Type B pancreatic cell (in vitro differentiated cells): Measurements from ENCODE around the gene TRIM45. TPM values are rescaled to one million over a fixed set of nuclear protein-coding genes. Genes with fewer than 3 reads are reported as not detected.

ENCODE experiments used
- DNase-seq: peaks from one replicate; pipeline ENCODE4 v3.0.0; 2021; ENCODE audit warnings: mixed read lengths; ENCODE audit not compliant: unreplicated experiment; ENCODE audit errors: extremely low spot score
- H3K27ac Mint-ChIP-seq: 2 replicates; pipeline ENCODE4 v1.8.0; 2021; ENCODE audit warnings: mild to moderate bottlenecking, mixed read lengths
- H3K27me3 Mint-ChIP-seq: 2 replicates; pipeline ENCODE4 v1.8.0; 2021; ENCODE audit warnings: mixed read lengths
- H3K36me3 Mint-ChIP-seq: 2 replicates; pipeline ENCODE4 v1.8.0; 2021; ENCODE audit warnings: mixed read lengths
- H3K4me1 Mint-ChIP-seq: one replicate; pipeline ENCODE4 v1.8.0; 2021; ENCODE audit warnings: mixed read lengths; ENCODE audit not compliant: unreplicated experiment
- H3K4me3 Mint-ChIP-seq: 2 replicates; pipeline ENCODE4 v1.8.0; 2021; ENCODE audit warnings: mild to moderate bottlenecking, mixed read lengths
- H3K9me3 Mint-ChIP-seq: 2 replicates; pipeline ENCODE4 v1.8.0; 2021; ENCODE audit warnings: mixed read lengths
- microRNA-seq: library from miRNA; unstranded; fragments of <30 nt; microRNA quantifications from one replicate; pipeline ENCODE4, GENCODE V29; 2020
- total RNA-seq: library from RNA; stranded (reverse); gene quantifications from 2 replicates; pipeline ENCODE4 v1.2.1, GENCODE V29; 2021; ENCODE audit warnings: low replicate concordance
- TF ChIP-seq, protein P1 (sequence below): fragments of 200-600 bp; sonication (generic); conservative IDR thresholded peaks from 2 replicates; pipeline ENCODE4 v1.5.0; 2021; ENCODE audit warnings: antibody characterized with exemption, mild to moderate bottlenecking

The TRIM45 gene
- total RNA-seq, 1 donor from 2014 or later = 23.3 TPM

DNA sequence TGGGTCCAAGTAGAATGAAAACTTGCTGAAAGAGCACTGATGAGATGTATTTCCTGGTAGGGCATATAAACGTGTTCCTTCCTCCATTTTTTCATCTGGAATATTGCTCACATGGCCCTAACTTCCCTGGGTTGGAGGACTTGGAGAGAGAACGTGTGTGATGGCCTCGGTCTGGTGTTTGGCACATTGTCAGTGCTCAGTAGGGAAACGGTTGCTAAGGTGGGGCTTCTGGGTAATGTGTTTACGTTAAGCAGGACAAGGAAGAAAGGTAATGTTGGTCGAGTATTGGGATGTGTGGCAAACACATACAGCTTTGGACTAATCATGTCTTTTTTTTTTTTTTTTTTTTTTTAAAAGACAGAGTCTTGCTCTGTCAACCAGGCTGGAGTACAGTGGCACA lies 55.2 kb downstream of the TRIM45 start:
- peaks cover 16% of the 10 kb centered on the region for H3K36me3 Mint-ChIP-seq
- H3K9me3 Mint-ChIP-seq = no peaks in the 10 kb centered on the region
- no peak for DNase-seq
- no peaks in the 10 kb centered on the region for H3K27me3 Mint-ChIP-seq
- peaks cover 22% of the 10 kb centered on the region for H3K4me1 Mint-ChIP-seq
- H3K27ac Mint-ChIP-seq = no peak overlapping the region
- TF ChIP-seq, protein P1, sequence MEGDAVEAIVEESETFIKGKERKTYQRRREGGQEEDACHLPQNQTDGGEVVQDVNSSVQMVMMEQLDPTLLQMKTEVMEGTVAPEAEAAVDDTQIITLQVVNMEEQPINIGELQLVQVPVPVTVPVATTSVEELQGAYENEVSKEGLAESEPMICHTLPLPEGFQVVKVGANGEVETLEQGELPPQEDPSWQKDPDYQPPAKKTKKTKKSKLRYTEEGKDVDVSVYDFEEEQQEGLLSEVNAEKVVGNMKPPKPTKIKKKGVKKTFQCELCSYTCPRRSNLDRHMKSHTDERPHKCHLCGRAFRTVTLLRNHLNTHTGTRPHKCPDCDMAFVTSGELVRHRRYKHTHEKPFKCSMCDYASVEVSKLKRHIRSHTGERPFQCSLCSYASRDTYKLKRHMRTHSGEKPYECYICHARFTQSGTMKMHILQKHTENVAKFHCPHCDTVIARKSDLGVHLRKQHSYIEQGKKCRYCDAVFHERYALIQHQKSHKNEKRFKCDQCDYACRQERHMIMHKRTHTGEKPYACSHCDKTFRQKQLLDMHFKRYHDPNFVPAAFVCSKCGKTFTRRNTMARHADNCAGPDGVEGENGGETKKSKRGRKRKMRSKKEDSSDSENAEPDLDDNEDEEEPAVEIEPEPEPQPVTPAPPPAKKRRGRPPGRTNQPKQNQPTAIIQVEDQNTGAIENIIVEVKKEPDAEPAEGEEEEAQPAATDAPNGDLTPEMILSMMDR = no peak
- no peak overlapping the region for H3K4me3 Mint-ChIP-seq

- no peak for DNase-seq
- Mint-ChIP-seq H3K27me3 (no peaks in the 10 kb centered on the region), H3K36me3 (peaks cover 12% of the 10 kb centered on the region), H3K27ac (no peak overlapping the region), H3K4me1 (peaks cover 18% of the 10 kb centered on the region), H3K9me3 (no peaks in the 10 kb centered on the region), H3K4me3 (peak overlapping the region; percentile 65)
- TF ChIP-seq, protein P1 = no peak
Observed at GRCh38 chr1:117061986-117062415, 59.5 kb downstream of the TRIM45 start.

Small RNA genes within 50 kb of the gene (microRNA-seq; reads per million reads assigned to microRNA genes)
- gene MIR942 = 24.5 reads per million, percentile 47 among the genes with 10 or more reads in this experiment

Other genes with a start within 250 kb of the TRIM45 start
- gene PTGFRN, start 211.8 kb downstream of the TRIM45 start, total RNA-seq = 57.7 and 80.0 TPM in 2 replicates
- gene CD101, start 120.0 kb downstream of the TRIM45 start, total RNA-seq = 1.1 and 4.4 TPM in 2 replicates
- gene TTF2, start 61.4 kb downstream of the TRIM45 start, total RNA-seq = 28.3 and 47.5 TPM in 2 replicates
- gene VTCN1, start 89.2 kb upstream of the TRIM45 start, total RNA-seq = 49.4 and 125 TPM in 2 replicates
- gene MAN1A2, start 245.7 kb upstream of the TRIM45 start, total RNA-seq = 47.8 and 56.1 TPM in 2 replicates